GM18507 (cell line): ENCODE data around the gene DISP2.
A peak's percentile ranks its signal among the peaks of the same experiment; 100 is the strongest.

Experiments
- DNase-seq: peaks from one replicate; pipeline ENCODE4 v3.0.0; 2011; ENCODE audit warnings: low read depth; ENCODE audit not compliant: insufficient read length; ENCODE audit errors: extremely low spot score
- FAIRE-seq: peaks from 2 replicates; lab custom pipeline; 2011; peaks lifted over from hg19 to GRCh38; lab: Jason Lieb, UNC

The DISP2 gene

DNA sequence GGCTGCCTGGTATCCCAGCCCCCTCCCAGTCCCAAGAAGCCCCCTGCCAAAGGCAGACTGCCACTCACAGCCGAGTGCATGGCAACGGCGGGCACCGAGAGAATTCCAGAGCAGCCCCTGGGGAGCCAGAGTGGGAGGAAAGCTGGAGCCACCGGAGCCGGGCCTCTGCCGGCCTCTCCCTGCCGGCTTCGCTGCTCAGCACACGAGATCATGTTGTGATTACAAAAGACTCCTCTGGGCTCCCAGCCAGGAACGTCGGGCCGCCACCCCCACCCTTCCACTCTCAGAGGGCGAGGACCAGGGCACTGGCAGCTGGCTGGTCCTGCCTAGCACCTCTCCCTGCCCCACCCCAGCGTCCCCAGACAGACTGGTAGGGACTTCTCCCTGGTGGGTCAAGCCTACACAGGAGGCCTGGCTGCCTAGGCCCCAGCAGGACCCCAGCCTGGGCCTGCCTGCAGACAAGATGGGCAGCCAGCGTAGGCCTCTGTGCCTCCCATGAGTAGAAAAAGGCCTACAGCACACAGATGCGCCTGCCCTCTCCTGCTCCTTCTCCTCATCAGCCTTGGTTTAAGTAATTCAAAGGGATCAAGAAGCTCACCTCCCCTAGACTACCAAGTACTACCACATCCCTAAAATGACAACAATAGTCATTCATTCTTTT lies 17.1 kb upstream of the DISP2 start, which contains the start of gene CCDC9B:
Gene CCDC9B, minus strand, starts transcription at position 200 of the 661 bp plus-strand sequence. Its CDS starts 120 bp downstream, at position 80.
- FAIRE-seq (no peak), DNase-seq (no peak)

DNA sequence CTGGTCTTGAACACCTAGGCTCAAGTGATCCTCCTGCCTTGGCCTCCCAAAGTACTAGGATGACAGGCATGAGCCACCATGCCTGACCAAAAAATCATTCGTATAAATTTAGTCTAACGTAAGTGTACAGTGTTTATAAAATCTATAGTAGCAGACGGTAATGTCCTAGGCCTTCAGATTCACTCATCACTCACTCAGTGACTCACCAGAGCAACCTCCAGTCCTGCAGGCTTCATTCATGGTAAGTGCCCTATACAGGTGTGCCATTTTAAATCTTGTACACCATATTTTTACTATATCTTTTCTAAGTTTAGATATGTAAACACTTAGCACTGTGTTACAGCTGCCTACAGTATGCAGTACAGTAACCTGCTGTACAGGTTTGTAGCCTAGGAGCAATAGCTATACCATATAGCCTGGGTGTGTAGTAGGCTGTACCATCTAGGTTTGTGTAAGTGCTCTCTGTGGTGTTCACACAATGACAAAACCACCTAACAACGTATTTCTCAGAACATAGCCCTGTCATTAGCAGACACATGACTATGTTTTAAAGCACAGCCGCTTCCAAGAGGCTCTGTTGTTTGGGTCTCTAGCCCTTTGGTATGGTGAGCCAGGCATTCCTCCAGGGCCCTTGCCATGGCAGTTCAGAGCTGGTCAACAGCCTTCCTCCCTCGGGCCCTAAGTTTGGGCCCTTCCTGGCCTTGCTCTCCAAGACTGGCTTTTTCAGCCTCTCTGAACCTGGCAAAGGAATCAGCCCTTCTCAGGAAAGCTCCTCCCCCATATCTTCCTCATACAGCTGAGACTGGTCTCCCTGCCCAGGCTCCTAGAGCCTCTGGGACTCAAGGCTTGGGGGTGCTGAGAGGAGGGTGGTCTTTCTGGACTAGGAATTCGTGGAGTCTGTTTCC lies 15.4 kb upstream of the DISP2 start:
- FAIRE-seq (no peak), DNase-seq (no peak)

DNA sequence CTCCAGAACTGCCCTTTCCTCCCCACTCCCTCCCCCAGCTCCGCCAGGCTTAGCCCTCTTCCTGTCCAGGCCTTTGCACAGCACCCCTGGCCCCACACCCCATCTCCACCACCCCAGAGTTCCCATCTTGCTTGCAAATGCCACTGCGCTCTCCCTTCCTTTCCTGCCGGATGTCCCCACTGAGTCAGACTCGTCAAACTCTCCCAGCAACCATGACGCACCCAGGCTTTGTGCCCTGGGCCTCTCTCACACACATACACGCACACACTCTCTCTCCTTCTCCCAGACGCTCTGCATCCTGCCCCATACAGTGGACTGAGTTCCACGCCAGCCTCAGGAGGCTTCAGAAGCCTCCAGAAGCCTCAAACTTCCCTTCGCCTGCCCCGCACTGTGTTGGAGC lies 14.5 kb upstream of the DISP2 start:
- FAIRE-seq (no peak), DNase-seq (no peak)

DNA sequence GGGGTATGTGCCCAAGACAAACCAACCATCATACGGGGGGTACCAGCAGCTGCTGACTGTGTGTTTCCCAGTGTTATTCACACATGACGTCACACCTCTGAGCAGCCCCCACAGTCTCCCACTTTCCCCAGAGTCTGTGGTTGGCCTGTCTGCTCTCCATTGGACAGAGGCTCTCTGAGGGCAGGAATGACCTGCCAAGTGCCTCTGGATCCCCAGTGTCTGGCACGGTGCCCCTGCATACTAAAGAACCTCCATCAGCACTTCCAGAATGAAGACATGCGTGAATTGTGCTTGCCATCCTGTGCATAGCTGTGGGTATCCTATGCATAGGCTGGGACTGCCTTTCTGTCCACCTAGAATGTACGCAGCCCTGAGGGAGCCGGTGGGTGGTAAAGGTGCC lies 13.8 kb upstream of the DISP2 start:
- DNase-seq (no peak), FAIRE-seq (no peak)

DNA sequence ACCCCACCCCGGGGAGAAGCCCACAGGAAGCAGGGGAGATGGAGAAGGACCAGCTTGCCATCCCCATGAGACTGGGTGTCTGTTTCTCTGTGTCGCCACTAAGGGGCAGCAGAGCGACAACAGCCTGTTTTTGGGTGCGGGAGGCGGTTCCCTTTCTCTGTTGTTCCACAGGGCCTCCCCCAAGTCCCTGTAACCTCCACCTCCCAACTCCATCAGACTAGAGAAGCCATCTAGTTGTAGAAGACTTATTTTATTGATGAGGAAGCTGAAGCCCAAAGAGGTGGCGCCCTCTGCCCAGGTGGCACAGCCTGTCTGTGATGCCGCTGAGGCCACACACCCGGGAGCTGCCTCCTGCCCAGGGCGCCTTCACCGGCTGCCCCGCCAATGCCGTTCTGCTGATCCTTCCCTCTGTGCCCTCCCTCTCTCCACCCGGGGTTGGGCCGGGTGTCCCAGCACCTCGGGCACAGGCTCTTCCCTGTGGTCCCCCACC lies 13.3 kb upstream of the DISP2 start:
- peak; percentile 89 for FAIRE-seq

GRCh38 chr15:40345225-40345866 lies 12.7 kb upstream of the DISP2 start:
- FAIRE-seq (no peak), DNase-seq (no peak)

More for the DNA sequence above, 13.3 kb upstream of the DISP2 start:
- peak; percentile 63 for DNase-seq

- no peak for FAIRE-seq
- DNase-seq: no peak
These were observed 12.0 kb upstream of the DISP2 start for GRCh38 chr15:40345867-40346578.

- FAIRE-seq (no peak), DNase-seq (no peak)
These were observed 11.2 kb upstream of the DISP2 start for GRCh38 chr15:40346579-40347558.

- no peak for FAIRE-seq
These were observed 10.2 kb upstream of the DISP2 start for GRCh38 chr15:40347559-40348473.

GRCh38 chr15:40348474-40348870 lies 9.5 kb upstream of the DISP2 start:
- FAIRE-seq (no peak), DNase-seq (no peak)

More at GRCh38 chr15:40347559-40348473, 10.2 kb upstream of the DISP2 start:
- no peak for DNase-seq

GRCh38 chr15:40349163-40349562 lies 8.9 kb upstream of the DISP2 start:
- DNase-seq: no peak
- FAIRE-seq: no peak

GRCh38 chr15:40352281-40352901 lies 5.6 kb upstream of the DISP2 start:
- DNase-seq (no peak), FAIRE-seq (no peak)

DNA sequence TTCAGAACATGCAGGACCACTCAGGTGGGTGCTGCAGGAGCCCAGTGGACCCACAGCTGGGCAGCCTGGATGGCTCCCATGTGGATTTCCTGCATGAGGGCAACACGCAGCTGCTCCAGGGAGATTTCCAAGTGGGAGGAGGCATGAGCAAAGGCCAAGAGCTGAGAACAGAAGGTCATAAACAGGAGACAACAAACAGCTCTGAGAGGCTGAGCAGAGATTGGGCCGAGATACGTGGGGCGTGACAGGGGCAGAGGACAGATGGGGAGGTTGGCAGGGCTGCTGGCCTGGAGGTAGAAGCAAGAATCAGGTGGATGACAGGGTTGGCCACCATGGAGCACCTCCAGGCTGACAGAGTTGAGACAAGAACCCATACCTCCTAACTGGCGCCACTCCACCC lies 4.3 kb upstream of the DISP2 start:
- FAIRE-seq (no peak), DNase-seq (no peak)

DNA sequence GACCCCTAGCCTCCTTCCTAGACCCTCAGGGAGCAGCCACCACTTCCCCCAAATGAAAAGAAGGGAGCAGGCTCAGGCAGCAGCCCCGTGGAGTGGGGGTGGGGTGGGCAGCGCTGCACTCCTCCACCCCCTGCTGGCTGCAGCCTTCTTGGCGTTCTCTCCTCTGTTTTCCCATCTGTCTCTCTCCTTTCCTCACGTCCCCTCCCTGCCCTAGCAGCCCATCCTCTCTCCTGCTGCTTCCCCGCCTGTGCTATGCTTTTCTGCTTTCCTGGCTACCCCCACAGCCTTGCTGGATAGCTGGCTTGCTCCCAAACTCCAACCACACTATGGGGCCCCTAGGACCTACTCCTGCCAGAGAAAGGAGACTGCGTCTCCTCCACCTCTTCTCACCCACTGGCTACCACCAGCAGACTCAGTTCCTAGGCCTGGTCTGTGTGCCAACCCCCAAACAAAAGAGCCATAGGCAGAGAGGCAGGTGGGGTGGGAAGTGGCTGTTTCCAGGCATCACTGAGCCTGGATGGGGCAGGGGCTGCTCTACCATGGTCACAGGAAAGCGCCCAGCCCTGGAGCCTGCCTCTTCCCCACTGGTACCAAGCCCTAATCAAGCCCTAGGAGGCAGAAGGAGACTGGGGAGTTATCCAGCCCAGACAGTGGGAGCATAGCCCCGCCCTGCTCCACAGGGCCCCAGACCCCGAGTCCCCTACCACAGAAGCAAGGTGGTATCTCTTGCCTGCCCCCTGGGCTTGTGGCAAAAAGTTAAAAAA lies 3.4 kb upstream of the DISP2 start:
- FAIRE-seq (no peak), DNase-seq (no peak)

DNA sequence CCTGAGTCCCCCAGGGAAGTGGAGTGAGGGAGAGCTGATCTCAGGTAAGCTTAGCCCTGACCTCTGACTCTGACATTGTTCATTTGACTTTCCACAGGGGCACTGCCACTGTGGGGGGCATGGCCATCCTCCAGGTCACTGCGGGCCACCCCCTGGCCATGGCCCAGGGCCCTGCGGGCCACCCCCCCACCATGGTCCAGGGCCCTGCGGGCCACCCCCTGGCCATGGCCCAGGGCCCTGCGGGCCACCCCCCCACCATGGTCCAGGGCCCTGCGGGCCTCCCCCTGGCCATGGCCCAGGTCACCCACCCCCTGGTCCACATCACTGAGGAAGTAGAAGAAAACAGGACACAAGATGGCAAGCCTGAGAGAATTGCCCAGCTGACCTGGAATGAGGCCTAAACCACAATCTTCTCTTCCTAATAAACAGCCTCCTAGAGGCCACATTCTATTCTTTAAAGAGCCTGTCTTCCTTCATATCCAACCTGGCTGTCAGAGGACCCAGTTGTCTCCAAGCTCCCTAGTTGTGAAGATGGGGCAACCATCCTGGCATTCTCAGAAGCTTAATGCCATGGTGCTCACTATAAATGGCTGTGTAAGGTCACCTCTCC lies 1.9 kb upstream of the DISP2 start:
- no peak for DNase-seq
- no peak for FAIRE-seq

GRCh38 chr15:40357246-40357645 lies 773 bp upstream of the DISP2 start:
- DNase-seq: no peak
- no peak for FAIRE-seq
